HEK293 (cell line): ENCODE data around the gene NCKAP1.

ENCODE experiments used
- CTCF ChIA-PET: fragments of 350-600 bp; formaldehyde crosslinking; extraction: SDS; loops from one replicate; lab custom pipeline; 2021; ENCODE audit warnings: antibody characterized with exemption; lab: Yijun Ruan, JAX
- POLR2A ChIA-PET: fragments of 300-600 bp; formaldehyde crosslinking; extraction: SDS; loops from one replicate; lab custom pipeline; 2020; ENCODE audit warnings: antibody characterized with exemption, inconsistent platforms; lab: Yijun Ruan, JAX
- H3K27ac ChIP-seq: fragments of 200-500 bp; sonication (Bioruptor generic); 2 replicates; pipeline ENCODE4 v1.5.1; 2014; ENCODE audit warnings: low read depth, low read length, control low read depth, inconsistent platforms; ENCODE audit errors: extremely low read depth
- H3K36me3 ChIP-seq, 2 experiments: fragments of 200-500 bp in 1 of 2; sonication (Bioruptor generic) in 1 of 2; 1 replicate in 1 of 2; 2 replicates in 1 of 2; pipeline ENCODE4 v1.5.1; 2014 to 2017; ENCODE audit warnings: inconsistent platforms in 2 of 2, low read length in 2 of 2; ENCODE audit not compliant: control insufficient read depth in 2 of 2, insufficient read depth in 1 of 2
- H3K4me1 ChIP-seq: fragments of 200-500 bp; sonication (Bioruptor generic); 2 replicates; pipeline ENCODE4 v1.5.1; 2014; ENCODE audit warnings: mild to moderate bottlenecking, low read length, inconsistent platforms; ENCODE audit not compliant: control insufficient read depth, insufficient read depth
- H3K4me3 ChIP-seq: 2 replicates; pipeline ENCODE4 v1.5.1; 2011; ENCODE audit warnings: low read depth, mild to moderate bottlenecking, control low read depth, low read length, moderate library complexity
- H3K9me3 ChIP-seq: fragments of 200-500 bp; sonication (Bioruptor generic); 2 replicates; pipeline ENCODE4 v1.5.1; 2014; ENCODE audit warnings: low read depth, low read length, inconsistent platforms; ENCODE audit not compliant: control insufficient read depth, insufficient read depth
- AEBP2 ChIP-seq: fragments of 450-650 bp; formaldehyde crosslinking; IDR thresholded peaks from 2 replicates; pipeline ENCODE4 v1.5.1; 2016; ENCODE audit warnings: missing biosample characterization, missing genetic modification characterization, borderline replicate concordance
- MZF1 ChIP-seq: fragments of 450-650 bp; formaldehyde crosslinking; IDR thresholded peaks from 2 replicates; pipeline ENCODE4 v1.5.1; 2017; ENCODE audit warnings: missing biosample characterization, missing genetic modification characterization, borderline replicate concordance
- RBAK ChIP-seq: fragments of 450-650 bp; formaldehyde crosslinking; IDR thresholded peaks from 2 replicates; pipeline ENCODE4 v1.5.1; 2016; ENCODE audit warnings: missing biosample characterization, missing genetic modification characterization
- SALL2 ChIP-seq: fragments of 450-650 bp; formaldehyde crosslinking; IDR thresholded peaks from 2 replicates; pipeline ENCODE4 v1.5.0; 2017; ENCODE audit warnings: missing biosample characterization, mild to moderate bottlenecking, missing genetic modification characterization, borderline replicate concordance
- SCRT2 ChIP-seq: fragments of 450-650 bp; formaldehyde crosslinking; IDR thresholded peaks from 2 replicates; pipeline ENCODE4 v1.5.1; 2016; ENCODE audit warnings: missing biosample characterization, missing genetic modification characterization
- SP7 ChIP-seq: fragments of 450-650 bp; formaldehyde crosslinking; IDR thresholded peaks from 2 replicates; pipeline ENCODE4 v1.5.1; 2016; ENCODE audit warnings: missing biosample characterization, missing genetic modification characterization
- YY1 ChIP-seq: fragments of 450-650 bp; formaldehyde crosslinking; IDR thresholded peaks from 2 replicates; pipeline ENCODE4 v1.5.1; 2018; ENCODE audit warnings: missing biosample characterization, missing genetic modification characterization
- ZBTB1 ChIP-seq: fragments of 450-650 bp; formaldehyde crosslinking; IDR thresholded peaks from 2 replicates; pipeline ENCODE4 v1.5.1; 2016; ENCODE audit warnings: missing biosample characterization, missing genetic modification characterization
- ZFP69B ChIP-seq: fragments of 450-650 bp; formaldehyde crosslinking; IDR thresholded peaks from 2 replicates; pipeline ENCODE4 v1.5.1; 2016; ENCODE audit warnings: missing biosample characterization, missing genetic modification characterization
- ZNF140 ChIP-seq: fragments of 450-650 bp; formaldehyde crosslinking; IDR thresholded peaks from 2 replicates; pipeline ENCODE4 v1.5.1; 2016; ENCODE audit warnings: missing biosample characterization, missing genetic modification characterization
- ZNF146 ChIP-seq: fragments of 450-650 bp; formaldehyde crosslinking; IDR thresholded peaks from 2 replicates; pipeline ENCODE4 v1.5.1; 2016; ENCODE audit warnings: missing biosample characterization, missing genetic modification characterization
- ZNF169 ChIP-seq: fragments of 450-650 bp; formaldehyde crosslinking; IDR thresholded peaks from 2 replicates; pipeline ENCODE4 v1.5.1; 2016; ENCODE audit warnings: missing biosample characterization, missing genetic modification characterization
- ZNF292 ChIP-seq: fragments of 450-650 bp; formaldehyde crosslinking; IDR thresholded peaks from 2 replicates; pipeline ENCODE4 v1.5.1; 2016; ENCODE audit warnings: low read depth, missing biosample characterization, missing genetic modification characterization, borderline replicate concordance
- ZNF350 ChIP-seq: fragments of 450-650 bp; formaldehyde crosslinking; IDR thresholded peaks from 2 replicates; pipeline ENCODE4 v1.5.0; 2017; ENCODE audit warnings: missing biosample characterization, mild to moderate bottlenecking, missing genetic modification characterization
- ZNF529 ChIP-seq: fragments of 450-650 bp; formaldehyde crosslinking; IDR thresholded peaks from 2 replicates; pipeline ENCODE4 v1.5.1; 2017; ENCODE audit warnings: missing genetic modification characterization, missing biosample characterization; ENCODE audit not compliant: insufficient replicate concordance
- ZNF555 ChIP-seq: fragments of 450-650 bp; formaldehyde crosslinking; conservative IDR thresholded peaks from 2 replicates; pipeline ENCODE4 v1.5.1; 2017; ENCODE audit warnings: missing biosample characterization, mild to moderate bottlenecking, missing genetic modification characterization, inconsistent platforms
- ZNF561 ChIP-seq: fragments of 450-650 bp; IDR thresholded peaks from 2 replicates; pipeline ENCODE4 v1.5.1; 2018; ENCODE audit warnings: missing biosample characterization, missing genetic modification characterization, borderline replicate concordance
- TF ChIP-seq, protein P1 (sequence below): fragments of 450-650 bp; formaldehyde crosslinking; IDR thresholded peaks from 2 replicates; pipeline ENCODE4 v1.5.1; 2016; ENCODE audit warnings: missing biosample characterization, missing genetic modification characterization
- TF ChIP-seq, protein P2 (sequence below): fragments of 450-650 bp; formaldehyde crosslinking; IDR thresholded peaks from 2 replicates; pipeline ENCODE4 v1.5.1; 2016; ENCODE audit warnings: missing biosample characterization, missing genetic modification characterization
- TF ChIP-seq, protein P3 (sequence below): fragments of 450-650 bp; formaldehyde crosslinking; IDR thresholded peaks from 2 replicates; pipeline ENCODE4 v1.5.1; 2017; ENCODE audit warnings: missing biosample characterization, missing genetic modification characterization

Gene NCKAP1

GRCh38 chr2:183001948-183002347 is 36.3 kb downstream of the NCKAP1 start:
- TF ChIP-seq SP7 (tag by site-specific recombination) (peak; percentile 90), ZNF561 (tag by site-specific recombination) (no peak)
- CTCF ChIA-PET: interaction anchor here (2.0 kb wide), 1 partner anchor 21 kb away, joined by 7 read pairs; no protein-coding TSS in a partner anchor
- POLR2A ChIA-PET: no interaction called here
- Histone ChIP-seq H3K27ac (no peak overlapping the region), H3K36me3 (peaks cover 14 to 43% of the 10 kb centered on the region in 2 experiments), H3K4me3 (no peak overlapping the region), H3K9me3 (no peaks in the 10 kb centered on the region), H3K4me1 (no peaks in the 10 kb centered on the region)

GRCh38 chr2:183000846-183001245 is 37.4 kb downstream of the NCKAP1 start:
- Histone ChIP-seq H3K4me1 (no peaks in the 10 kb centered on the region), H3K27ac (no peak overlapping the region), H3K9me3 (no peaks in the 10 kb centered on the region), H3K36me3 (peaks cover 14 to 46% of the 10 kb centered on the region in 2 experiments), H3K4me3 (no peak overlapping the region)
- POLR2A ChIA-PET: no interaction called here
- CTCF ChIA-PET: interaction anchor here (1.1 kb wide), 1 partner anchor 21 kb away, joined by 3 read pairs; no protein-coding TSS in a partner anchor
- TF ChIP-seq ZBTB1: no peak

GRCh38 chr2:182999348-183000028 is 38.8 kb downstream of the NCKAP1 start:
- POLR2A ChIA-PET: no interaction called here

DNA sequence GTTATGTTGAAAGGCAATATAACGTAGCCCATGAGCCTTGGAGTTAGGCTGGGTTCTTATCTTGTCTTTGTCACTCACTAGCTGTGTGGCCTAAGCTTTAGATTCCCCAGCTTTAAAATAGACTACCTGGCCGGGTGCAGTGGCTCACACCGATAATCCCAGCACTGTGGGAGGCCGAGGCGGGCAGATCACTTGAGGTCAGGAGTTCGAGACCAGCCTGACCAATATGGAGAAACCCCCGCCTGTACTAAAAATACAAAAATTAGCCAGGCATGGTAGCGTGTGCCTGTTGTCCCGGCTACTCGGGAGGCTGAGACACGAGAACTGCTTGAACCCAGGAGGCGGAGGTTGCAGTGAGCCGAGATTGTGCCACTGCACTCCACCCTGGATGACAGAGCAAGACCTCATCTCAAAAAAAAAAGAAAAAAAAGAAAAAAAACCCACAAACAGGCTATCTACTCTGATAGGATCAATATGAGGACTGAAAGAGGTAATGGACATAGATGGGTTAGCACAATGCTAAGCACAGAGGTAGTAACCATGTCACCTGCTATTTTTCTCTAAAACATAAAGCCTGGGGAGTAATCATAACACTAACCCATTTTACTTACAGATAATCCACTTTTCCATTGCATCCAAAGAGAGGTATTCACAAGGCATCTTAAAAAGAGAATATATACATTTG is 43.9 kb downstream of the NCKAP1 start:
- H3K9me3 ChIP-seq: no peaks in the 10 kb centered on the region
- CTCF ChIA-PET: interaction anchor here (0.8 to 0.9 kb wide), 2 partner anchors 14 to 76 kb away, joined by 3 to 5 read pairs; no protein-coding TSS in a partner anchor
- no peaks in the 10 kb centered on the region for H3K4me1 ChIP-seq
- H3K36me3 ChIP-seq: peaks cover 10 to 62% of the 10 kb centered on the region in 2 experiments; a peak in 2 of 3 replicates
- POLR2A ChIA-PET: no interaction called here
- H3K27ac ChIP-seq: no peak overlapping the region
- no peak overlapping the region for H3K4me3 ChIP-seq
- TF ChIP-seq ZNF350 (tag by site-specific recombination) (no peak), ZNF169 (tag by site-specific recombination) (no peak), SCRT2 (no peak), ZNF555 (tag by site-specific recombination) (no peak), ZNF140 (tag by site-specific recombination) (no peak), AEBP2 (tag by site-specific recombination) (no peak), ZNF529 (tag by site-specific recombination) (no peak), ZFP69B (tag by site-specific recombination) (no peak), SALL2 (tag by site-specific recombination) (no peak), YY1 (tag by site-specific recombination) (no peak)
- TF ChIP-seq, protein P1, sequence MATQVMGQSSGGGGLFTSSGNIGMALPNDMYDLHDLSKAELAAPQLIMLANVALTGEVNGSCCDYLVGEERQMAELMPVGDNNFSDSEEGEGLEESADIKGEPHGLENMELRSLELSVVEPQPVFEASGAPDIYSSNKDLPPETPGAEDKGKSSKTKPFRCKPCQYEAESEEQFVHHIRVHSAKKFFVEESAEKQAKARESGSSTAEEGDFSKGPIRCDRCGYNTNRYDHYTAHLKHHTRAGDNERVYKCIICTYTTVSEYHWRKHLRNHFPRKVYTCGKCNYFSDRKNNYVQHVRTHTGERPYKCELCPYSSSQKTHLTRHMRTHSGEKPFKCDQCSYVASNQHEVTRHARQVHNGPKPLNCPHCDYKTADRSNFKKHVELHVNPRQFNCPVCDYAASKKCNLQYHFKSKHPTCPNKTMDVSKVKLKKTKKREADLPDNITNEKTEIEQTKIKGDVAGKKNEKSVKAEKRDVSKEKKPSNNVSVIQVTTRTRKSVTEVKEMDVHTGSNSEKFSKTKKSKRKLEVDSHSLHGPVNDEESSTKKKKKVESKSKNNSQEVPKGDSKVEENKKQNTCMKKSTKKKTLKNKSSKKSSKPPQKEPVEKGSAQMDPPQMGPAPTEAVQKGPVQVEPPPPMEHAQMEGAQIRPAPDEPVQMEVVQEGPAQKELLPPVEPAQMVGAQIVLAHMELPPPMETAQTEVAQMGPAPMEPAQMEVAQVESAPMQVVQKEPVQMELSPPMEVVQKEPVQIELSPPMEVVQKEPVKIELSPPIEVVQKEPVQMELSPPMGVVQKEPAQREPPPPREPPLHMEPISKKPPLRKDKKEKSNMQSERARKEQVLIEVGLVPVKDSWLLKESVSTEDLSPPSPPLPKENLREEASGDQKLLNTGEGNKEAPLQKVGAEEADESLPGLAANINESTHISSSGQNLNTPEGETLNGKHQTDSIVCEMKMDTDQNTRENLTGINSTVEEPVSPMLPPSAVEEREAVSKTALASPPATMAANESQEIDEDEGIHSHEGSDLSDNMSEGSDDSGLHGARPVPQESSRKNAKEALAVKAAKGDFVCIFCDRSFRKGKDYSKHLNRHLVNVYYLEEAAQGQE: no peak
- TF ChIP-seq, protein P2, sequence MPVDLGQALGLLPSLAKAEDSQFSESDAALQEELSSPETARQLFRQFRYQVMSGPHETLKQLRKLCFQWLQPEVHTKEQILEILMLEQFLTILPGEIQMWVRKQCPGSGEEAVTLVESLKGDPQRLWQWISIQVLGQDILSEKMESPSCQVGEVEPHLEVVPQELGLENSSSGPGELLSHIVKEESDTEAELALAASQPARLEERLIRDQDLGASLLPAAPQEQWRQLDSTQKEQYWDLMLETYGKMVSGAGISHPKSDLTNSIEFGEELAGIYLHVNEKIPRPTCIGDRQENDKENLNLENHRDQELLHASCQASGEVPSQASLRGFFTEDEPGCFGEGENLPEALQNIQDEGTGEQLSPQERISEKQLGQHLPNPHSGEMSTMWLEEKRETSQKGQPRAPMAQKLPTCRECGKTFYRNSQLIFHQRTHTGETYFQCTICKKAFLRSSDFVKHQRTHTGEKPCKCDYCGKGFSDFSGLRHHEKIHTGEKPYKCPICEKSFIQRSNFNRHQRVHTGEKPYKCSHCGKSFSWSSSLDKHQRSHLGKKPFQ (tag by site-specific recombination): no peak
- TF ChIP-seq, protein P3, sequence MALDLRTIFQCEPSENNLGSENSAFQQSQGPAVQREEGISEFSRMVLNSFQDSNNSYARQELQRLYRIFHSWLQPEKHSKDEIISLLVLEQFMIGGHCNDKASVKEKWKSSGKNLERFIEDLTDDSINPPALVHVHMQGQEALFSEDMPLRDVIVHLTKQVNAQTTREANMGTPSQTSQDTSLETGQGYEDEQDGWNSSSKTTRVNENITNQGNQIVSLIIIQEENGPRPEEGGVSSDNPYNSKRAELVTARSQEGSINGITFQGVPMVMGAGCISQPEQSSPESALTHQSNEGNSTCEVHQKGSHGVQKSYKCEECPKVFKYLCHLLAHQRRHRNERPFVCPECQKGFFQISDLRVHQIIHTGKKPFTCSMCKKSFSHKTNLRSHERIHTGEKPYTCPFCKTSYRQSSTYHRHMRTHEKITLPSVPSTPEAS (tag by site-specific recombination): no peak

More at GRCh38 chr2:182999348-183000028, 38.8 kb downstream of the NCKAP1 start:
- Histone ChIP-seq H3K9me3 (no peaks in the 10 kb centered on the region), H3K36me3 (peaks cover 16 to 58% of the 10 kb centered on the region in 2 experiments), H3K27ac (no peak overlapping the region), H3K4me1 (no peaks in the 10 kb centered on the region), H3K4me3 (no peak overlapping the region)
- CTCF ChIA-PET: no interaction called here
- TF ChIP-seq ZNF146 (tag by site-specific recombination) (peak; percentile 73; the same call in 1 of the 2 replicates), RBAK (tag by site-specific recombination) (no peak), MZF1 (no peak), ZNF292 (no peak)
